SU-DHL-6 (cell line): ENCODE measurements around the gene XPO5.
"Not testable (repeated sequence)": the region's sequence is repeated elsewhere in the genome, so short reads cannot be mapped to it uniquely, and the experiment has no call there.

Experiments
- EZH2phosphoT487 ChIP-seq: fragments of 200-600 bp; sonication (generic), shearing (Covaris generic); conservative IDR thresholded peaks from 2 replicates; pipeline ENCODE4 v1.6.1; 2018; ENCODE audit warnings: mild to moderate bottlenecking, antibody characterized with exemption, low read length, moderate library complexity, mixed read lengths
- TF ChIP-seq, protein P1 (sequence below): fragments of 200-600 bp; sonication (generic); IDR thresholded peaks from one replicate; pipeline ENCODE4 v1.5.1; 2017; ENCODE audit warnings: antibody characterized with exemption, mild to moderate bottlenecking, low read length, moderate library complexity; ENCODE audit not compliant: insufficient read depth, poor library complexity, severe bottlenecking

DNA sequence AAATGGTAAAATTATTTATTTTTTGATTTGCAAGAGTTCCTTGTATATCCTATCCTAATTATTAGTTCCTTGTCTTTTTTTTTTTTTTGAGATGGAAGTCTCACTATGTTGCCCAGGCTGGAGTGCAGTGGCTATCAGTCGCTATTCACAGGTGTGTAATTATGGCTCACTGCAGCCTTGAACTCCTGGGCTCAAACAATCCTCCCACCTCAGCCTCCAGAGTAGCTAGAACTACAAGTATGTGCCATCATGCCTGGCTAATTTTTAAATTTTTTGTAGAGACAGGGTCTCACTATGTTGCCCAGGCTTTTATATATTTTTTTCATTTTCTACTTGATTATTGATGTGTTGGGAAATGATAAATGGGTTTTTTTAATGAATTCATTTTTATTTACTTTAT, 13.7 kb upstream of the XPO5 start:
- TF ChIP-seq, protein P1, sequence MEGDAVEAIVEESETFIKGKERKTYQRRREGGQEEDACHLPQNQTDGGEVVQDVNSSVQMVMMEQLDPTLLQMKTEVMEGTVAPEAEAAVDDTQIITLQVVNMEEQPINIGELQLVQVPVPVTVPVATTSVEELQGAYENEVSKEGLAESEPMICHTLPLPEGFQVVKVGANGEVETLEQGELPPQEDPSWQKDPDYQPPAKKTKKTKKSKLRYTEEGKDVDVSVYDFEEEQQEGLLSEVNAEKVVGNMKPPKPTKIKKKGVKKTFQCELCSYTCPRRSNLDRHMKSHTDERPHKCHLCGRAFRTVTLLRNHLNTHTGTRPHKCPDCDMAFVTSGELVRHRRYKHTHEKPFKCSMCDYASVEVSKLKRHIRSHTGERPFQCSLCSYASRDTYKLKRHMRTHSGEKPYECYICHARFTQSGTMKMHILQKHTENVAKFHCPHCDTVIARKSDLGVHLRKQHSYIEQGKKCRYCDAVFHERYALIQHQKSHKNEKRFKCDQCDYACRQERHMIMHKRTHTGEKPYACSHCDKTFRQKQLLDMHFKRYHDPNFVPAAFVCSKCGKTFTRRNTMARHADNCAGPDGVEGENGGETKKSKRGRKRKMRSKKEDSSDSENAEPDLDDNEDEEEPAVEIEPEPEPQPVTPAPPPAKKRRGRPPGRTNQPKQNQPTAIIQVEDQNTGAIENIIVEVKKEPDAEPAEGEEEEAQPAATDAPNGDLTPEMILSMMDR: not testable (repeated sequence)
- TF ChIP-seq EZH2phosphoT487: not testable (repeated sequence)
